Thyroid gland (tissue), 4 donors: ENCODE measurements around the gene CAPN13. TPM values are rescaled to one million over a fixed set of nuclear protein-coding genes. Genes with fewer than 3 reads are reported as not detected.

Experiments used
- DNase-seq, 2 donors: peaks; one replicate each; pipeline ENCODE4 v3.0.0-alpha.2; 2019
- H3K27ac ChIP-seq, 3 donors: fragments of 200-600 bp; sonication (generic); 1 replicate in 2 of 3; 2 replicates in 1 of 3; pipeline ENCODE4 v1.5.1; 2016 to 2019; ENCODE audit warnings: mild to moderate bottlenecking in 1 of 3, moderate library complexity in 1 of 3
- H3K27me3 ChIP-seq: fragments of 200-600 bp; sonication (generic); one replicate; pipeline ENCODE4 v1.5.1; 2019
- H3K36me3 ChIP-seq, 2 donors: fragments of 200-600 bp; sonication (generic); one replicate each; pipeline ENCODE4 v1.5.1; 2016 to 2019
- H3K4me1 ChIP-seq, 2 donors: fragments of 200-600 bp; sonication (generic); one replicate each; pipeline ENCODE4 v1.5.1; 2017 to 2019
- H3K4me3 ChIP-seq, 3 donors: fragments of 200-600 bp; sonication (generic); replicated peaks in 1 of 3; 1 replicate in 2 of 3; 2 replicates in 1 of 3; pipeline ENCODE4 v1.5.1; 2016; ENCODE audit warnings: mild to moderate bottlenecking in 1 of 3
- H3K9me3 ChIP-seq: fragments of 200-600 bp; sonication (generic); one replicate; pipeline ENCODE4 v1.5.1; 2017
- POLR2A ChIP-seq, 2 donors: fragments of 450-650 bp; IDR thresholded peaks; one replicate each; pipeline ENCODE4 v1.6.1; 2017; ENCODE audit warnings: antibody characterized with exemption in 2 of 2, mild to moderate bottlenecking in 2 of 2, moderate library complexity in 1 of 2
- WGBS, 2 donors: methylation state at CpG; one replicate each; pipeline ENCODE4 v1.1.5; 2017; 5-methylcytosine and 5-hydroxymethylcytosine counted together
- intact Hi-C: fragments of 100-400 bp; cut with DNase I; formaldehyde crosslinking; loops from one replicate; pipeline ENCODE4 v1.15.1; 2023
- total RNA-seq, 4 donors: library from RNA; depleted of rRNA; stranded (reverse); fragments of >200 nt; gene quantifications; one replicate each; pipeline ENCODE4 v1.2.3, GENCODE V29; 2016
- TF ChIP-seq, protein P1 (sequence below), 6 experiments: fragments of 200-600 bp in 3 of 6; fragments of 450-650 bp in 3 of 6; sonication (generic) in 3 of 6; IDR thresholded peaks; one replicate each; pipeline ENCODE4 v1.5.1; 2016 to 2019; ENCODE audit warnings: antibody characterized with exemption in 6 of 6, mild to moderate bottlenecking in 2 of 6, inconsistent platforms in 1 of 6, moderate library complexity in 1 of 6

Gene CAPN13
- total RNA-seq, 4 donors from 2014 or later: 3.0 TPM; not detected in 3

- WGBS, 2 donors: 78 to 81% methylated on average over 10 of the region's 10 CpGs
- Histone ChIP-seq H3K36me3 (no peaks in the 10 kb centered on the region), H3K4me3 (no peak overlapping the region), H3K9me3 (no peaks in the 10 kb centered on the region), H3K27ac (no peak overlapping the region), H3K27me3 (no peaks in the 10 kb centered on the region), H3K4me1 (no peaks in the 10 kb centered on the region)
- no peak for DNase-seq
- TF ChIP-seq, protein P1, sequence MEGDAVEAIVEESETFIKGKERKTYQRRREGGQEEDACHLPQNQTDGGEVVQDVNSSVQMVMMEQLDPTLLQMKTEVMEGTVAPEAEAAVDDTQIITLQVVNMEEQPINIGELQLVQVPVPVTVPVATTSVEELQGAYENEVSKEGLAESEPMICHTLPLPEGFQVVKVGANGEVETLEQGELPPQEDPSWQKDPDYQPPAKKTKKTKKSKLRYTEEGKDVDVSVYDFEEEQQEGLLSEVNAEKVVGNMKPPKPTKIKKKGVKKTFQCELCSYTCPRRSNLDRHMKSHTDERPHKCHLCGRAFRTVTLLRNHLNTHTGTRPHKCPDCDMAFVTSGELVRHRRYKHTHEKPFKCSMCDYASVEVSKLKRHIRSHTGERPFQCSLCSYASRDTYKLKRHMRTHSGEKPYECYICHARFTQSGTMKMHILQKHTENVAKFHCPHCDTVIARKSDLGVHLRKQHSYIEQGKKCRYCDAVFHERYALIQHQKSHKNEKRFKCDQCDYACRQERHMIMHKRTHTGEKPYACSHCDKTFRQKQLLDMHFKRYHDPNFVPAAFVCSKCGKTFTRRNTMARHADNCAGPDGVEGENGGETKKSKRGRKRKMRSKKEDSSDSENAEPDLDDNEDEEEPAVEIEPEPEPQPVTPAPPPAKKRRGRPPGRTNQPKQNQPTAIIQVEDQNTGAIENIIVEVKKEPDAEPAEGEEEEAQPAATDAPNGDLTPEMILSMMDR (IDR thresholded peaks at IDR 0.05): no peak
- TF ChIP-seq POLR2A (IDR thresholded peaks at IDR 0.05): no peak
- intact Hi-C loops: no loop called here
These were observed 37.3 kb downstream of the CAPN13 start for GRCh38 chr2:30769891-30770462.

- intact Hi-C loops: no loop called here
- H3K27me3 ChIP-seq: no peaks in the 10 kb centered on the region
- no peak for TF ChIP-seq POLR2A (IDR thresholded peaks at IDR 0.05)
- TF ChIP-seq, protein P1 (IDR thresholded peaks at IDR 0.05): no peak
- H3K4me3 ChIP-seq: no peak overlapping the region
- no peaks in the 10 kb centered on the region for H3K4me1 ChIP-seq
- DNase-seq: no peak
- no peak overlapping the region for H3K27ac ChIP-seq
- no peaks in the 10 kb centered on the region for H3K36me3 ChIP-seq
- WGBS, 2 donors: 69 to 92% methylated on average over 2 of the region's 2 CpGs
- H3K9me3 ChIP-seq: no peaks in the 10 kb centered on the region
These were observed 37.8 kb downstream of the CAPN13 start for GRCh38 chr2:30769481-30769780.

DNA sequence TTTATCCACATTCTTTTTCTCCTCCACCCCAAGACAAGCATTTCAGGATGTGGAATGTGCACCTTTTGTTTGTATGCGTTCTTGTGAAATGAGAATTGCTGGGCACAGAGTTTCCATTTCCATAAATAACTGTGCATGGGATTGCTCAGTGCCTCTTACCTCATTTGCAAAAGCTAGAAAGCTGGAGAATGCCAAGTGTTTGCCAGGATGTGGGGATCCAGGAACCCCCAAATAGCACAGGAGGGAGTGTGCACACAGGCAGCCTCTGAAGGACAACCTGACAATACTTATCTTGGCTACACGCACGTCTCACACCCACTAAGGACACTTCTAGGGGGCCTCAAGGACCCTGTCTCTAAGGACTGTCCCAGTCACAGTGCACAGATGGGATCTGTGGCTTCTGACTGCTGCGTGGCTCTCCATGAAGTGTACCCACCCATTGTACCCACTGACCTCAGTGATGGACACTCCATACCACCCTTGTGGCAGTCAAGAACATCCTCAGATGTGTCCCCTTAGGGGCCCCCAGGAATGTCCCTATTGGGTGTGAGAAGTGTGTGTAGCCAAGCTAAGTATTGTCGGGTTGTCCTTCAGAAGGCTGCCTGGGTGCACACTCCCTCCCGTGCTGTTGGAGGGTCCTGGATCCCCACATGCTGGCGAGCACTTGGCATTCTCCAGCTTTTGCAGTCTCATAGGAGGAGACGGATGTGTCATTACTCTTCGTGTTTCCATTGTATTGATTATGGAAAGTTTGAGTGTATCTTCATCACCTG lies 38.4 kb downstream of the CAPN13 start:
- Histone ChIP-seq H3K9me3 (no peaks in the 10 kb centered on the region), H3K4me3 (no peak overlapping the region), H3K27ac (no peak overlapping the region), H3K36me3 (no peaks in the 10 kb centered on the region), H3K27me3 (no peaks in the 10 kb centered on the region), H3K4me1 (no peaks in the 10 kb centered on the region)
- DNase-seq: no peak
- intact Hi-C loops: no loop called here
- no peak for TF ChIP-seq POLR2A (IDR thresholded peaks at IDR 0.05)
- TF ChIP-seq, protein P1 (IDR thresholded peaks at IDR 0.05): no peak
- 65 to 79% methylated on average over 4 to 9 of the region's 9 CpGs for WGBS, 2 donors

DNA sequence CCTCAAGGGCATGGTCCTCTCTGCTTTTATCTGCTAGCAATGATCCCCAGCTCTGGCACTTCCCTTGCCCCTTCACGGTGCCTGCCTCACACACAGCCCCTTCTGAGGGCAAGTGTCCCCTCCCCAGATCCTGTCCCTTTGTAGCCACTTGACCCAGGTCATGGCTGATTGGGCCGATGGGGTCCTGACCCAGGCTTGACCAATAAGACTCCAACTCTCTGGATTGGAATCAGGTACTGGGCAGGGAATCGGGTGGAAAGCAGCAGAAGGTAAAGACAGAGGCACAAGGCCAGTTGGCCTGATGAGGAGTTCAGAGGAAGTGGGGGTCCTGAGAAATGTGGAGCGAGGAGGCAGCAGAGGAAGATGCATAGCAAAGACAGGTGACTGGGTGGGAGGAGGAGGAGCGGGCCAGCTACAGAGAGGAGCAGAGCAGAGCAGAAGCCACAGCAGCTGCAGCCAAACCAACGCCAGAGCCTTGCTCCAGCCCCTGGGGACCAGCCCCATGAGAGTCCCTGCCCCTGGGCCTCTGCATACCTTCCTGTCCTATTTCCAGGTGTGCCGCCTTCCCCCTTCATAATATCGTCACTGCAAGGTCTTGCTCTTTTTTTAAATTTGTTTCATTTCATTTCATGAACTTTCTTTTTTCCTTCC lies 39.1 kb downstream of the CAPN13 start:
- no peak overlapping the region for H3K27ac ChIP-seq
- H3K27me3 ChIP-seq: no peaks in the 10 kb centered on the region
- DNase-seq: no peak
- no peaks in the 10 kb centered on the region for H3K9me3 ChIP-seq
- intact Hi-C loops: no loop called here
- no peaks in the 10 kb centered on the region for H3K36me3 ChIP-seq
- TF ChIP-seq, protein P1 (IDR thresholded peaks at IDR 0.05): no peak
- TF ChIP-seq POLR2A (IDR thresholded peaks at IDR 0.05): no peak
- no peaks in the 10 kb centered on the region for H3K4me1 ChIP-seq
- 68 to 72% methylated on average over 8 of the region's 8 CpGs for WGBS, 2 donors
- H3K4me3 ChIP-seq: no peak overlapping the region

DNA sequence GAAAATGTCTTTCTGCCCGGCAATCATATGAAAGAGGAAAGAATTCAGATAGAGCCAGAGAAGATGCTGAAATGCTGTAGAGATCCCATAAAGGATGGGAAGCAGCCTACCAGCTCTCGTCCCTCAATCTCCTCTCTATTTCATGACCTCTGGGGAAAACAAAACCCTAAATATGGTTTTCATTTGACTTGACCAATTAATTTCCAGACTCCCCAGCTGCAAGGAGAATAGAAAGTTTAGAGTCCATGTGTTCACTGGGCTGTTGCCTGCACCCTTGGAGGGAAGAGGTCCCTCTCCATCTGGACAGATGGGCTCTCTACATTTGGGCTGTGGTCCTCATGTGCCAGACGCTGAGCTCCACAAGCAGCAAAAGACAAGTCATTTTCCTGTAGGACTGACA lies 40.6 kb downstream of the CAPN13 start:
- H3K9me3 ChIP-seq: no peaks in the 10 kb centered on the region
- intact Hi-C loops: no loop called here
- H3K36me3 ChIP-seq: no peaks in the 10 kb centered on the region
- H3K27me3 ChIP-seq: no peaks in the 10 kb centered on the region
- TF ChIP-seq POLR2A (IDR thresholded peaks at IDR 0.05): no peak
- TF ChIP-seq, protein P1 (IDR thresholded peaks at IDR 0.05): no peak
- no peak for DNase-seq
- H3K27ac ChIP-seq: no peak overlapping the region
- WGBS, 2 donors: 63 to 86% methylated on average over 3 of the region's 3 CpGs
- H3K4me3 ChIP-seq: no peak overlapping the region
- no peaks in the 10 kb centered on the region for H3K4me1 ChIP-seq
